Right lobe of liver (tissue), 4 donors: ENCODE results near the gene HOXD13.

Experiments used
- CTCF ChIP-seq, 4 donors: fragments of 200-600 bp in 3 of 4; fragments of 450-650 bp in 1 of 4; IDR thresholded peaks; one replicate each; pipeline versions ENCODE4 v1.5.1 to v1.8.0; 2016 to 2022; ENCODE audit warnings: antibody characterized with exemption in 4 of 4, mild to moderate bottlenecking in 2 of 4
- POLR2A ChIP-seq: fragments of 450-650 bp; IDR thresholded peaks from one replicate; pipeline ENCODE4 v1.6.1; 2017; ENCODE audit warnings: antibody characterized with exemption, mild to moderate bottlenecking
- donor health status: DM: no; HTN: no; CAD: no.
- donor health status: DM: no; HTN: no; CAD: no.
- donor health status: DM: no; HTN: yes; CAD: no.

- no peak for TF ChIP-seq POLR2A
- TF ChIP-seq CTCF (IDR thresholded peaks at IDR 0.05), result no peak
Measured at GRCh38 chr2:176072951-176073904, 19.3 kb upstream of the HOXD13 start.
